HL-60/S4 (cell line): ENCODE results near the gene CNOT6.

Experiments
- in situ Hi-C: fragments of 300-500 bp; cut with MboI; formaldehyde crosslinking; loops from 2 replicates; pipeline ENCODE4 v1.14.3; 2022; ENCODE audit warnings: low sequenced_read_pairs

The CNOT6 gene

DNA sequence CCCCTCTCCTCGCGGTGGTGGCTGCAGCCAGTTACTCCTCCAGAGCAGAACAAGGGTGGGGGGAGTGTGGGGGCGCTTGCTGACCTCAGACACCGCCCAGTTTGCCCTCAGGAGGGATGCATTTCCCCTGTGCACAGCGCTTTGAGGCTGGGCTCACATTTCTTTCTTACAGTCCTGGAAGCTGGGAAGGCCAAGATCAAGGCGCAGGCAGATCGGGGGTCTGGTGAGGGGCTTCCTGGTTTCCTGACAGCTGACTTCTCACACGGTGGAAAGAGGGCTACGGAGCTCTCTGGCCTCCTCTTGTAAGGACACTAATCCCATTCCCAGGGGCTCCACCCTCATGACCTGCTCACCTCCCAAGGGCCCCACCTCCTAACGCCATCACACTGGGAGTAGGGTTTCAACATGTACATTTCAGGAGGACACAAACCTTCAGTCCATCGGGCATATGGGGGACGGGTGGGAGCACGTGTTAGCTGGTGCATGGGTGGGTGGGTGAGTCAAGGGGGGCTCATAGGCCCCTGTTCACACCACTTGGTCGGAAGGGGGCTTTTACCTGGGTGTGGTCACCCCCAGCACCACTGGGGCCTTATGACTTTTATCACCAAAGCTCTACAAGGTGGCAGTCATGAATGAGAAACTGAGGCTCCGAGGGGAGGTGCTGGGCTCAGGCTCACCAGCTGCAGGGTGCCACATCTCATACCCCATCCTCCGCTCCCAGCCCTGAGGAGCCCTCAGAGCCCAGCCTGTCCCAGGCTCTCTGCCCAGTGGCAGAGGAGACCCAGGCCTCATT is 104.8 kb downstream of the CNOT6 start:
- in situ Hi-C loops: no loop called here

DNA sequence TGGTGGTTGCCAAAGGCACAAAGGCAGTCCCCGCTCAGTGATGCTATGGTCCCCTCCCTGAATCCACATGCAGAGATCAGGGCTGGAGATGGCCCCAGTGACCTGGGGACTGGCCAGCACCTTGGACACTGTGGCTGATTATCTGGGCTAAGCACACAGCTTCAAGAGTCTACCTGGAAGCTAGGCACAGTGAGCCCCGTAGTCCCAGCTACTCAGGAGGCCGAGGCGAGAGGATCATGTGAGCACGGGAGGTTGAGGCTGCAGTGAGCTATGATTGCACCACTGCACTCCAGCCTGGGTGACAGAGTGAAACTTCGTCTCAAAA is 105.4 kb downstream of the CNOT6 start:
- in situ Hi-C loops: no loop called here

DNA sequence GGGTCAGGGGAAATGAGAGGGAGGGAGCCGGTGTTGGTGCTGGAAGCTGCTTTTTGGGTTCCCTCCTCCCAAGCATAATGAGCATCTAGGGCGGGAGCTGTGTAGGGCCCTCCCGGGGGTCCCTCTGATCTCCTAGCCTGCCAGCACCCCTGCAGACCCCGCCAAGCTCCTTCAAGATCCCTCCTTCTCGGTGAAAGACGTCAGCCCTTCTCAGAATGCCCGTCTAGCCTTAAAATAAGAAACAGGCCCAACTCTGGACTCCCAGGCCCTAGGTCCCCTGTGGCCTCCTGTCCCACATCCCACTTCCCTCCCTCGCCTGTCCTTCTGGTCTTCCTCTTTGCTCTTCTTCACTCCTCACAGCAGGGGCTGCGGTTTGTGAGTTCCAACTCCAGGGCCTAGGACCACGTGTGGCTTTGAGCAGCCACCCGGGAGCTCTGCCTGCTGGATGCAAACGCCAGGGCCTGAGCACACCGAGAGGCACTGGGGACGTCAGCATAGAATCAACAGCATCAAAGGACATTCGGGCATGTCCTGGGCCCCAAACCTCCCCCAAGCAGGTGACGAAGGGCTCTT is 105.9 kb downstream of the CNOT6 start:
- in situ Hi-C loops: no loop called here

DNA sequence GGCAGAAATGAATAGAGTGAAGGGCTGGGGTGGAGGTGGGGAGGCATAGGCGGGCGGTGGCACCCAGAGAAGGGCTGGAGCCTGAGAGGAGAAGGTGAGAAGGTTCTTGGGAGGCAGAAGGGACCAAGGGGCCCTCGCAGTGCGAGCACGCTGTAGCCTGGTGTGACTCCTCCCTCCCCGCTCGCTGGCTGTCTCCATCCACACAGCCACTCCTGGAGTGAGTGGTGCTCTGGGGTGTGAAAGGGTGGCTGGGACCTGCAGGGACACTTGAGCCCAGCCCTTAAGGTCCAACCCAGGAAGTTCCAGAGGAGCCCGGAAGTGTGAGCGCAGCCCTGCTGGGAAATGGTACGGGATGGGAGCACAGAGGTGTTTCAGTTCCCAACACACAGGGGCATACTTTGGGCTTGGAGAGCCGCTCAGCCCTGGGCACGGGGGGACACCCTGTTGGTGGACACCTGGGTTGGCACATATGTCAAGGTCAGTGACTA is 106.4 kb downstream of the CNOT6 start:
- in situ Hi-C loops: no loop called here

DNA sequence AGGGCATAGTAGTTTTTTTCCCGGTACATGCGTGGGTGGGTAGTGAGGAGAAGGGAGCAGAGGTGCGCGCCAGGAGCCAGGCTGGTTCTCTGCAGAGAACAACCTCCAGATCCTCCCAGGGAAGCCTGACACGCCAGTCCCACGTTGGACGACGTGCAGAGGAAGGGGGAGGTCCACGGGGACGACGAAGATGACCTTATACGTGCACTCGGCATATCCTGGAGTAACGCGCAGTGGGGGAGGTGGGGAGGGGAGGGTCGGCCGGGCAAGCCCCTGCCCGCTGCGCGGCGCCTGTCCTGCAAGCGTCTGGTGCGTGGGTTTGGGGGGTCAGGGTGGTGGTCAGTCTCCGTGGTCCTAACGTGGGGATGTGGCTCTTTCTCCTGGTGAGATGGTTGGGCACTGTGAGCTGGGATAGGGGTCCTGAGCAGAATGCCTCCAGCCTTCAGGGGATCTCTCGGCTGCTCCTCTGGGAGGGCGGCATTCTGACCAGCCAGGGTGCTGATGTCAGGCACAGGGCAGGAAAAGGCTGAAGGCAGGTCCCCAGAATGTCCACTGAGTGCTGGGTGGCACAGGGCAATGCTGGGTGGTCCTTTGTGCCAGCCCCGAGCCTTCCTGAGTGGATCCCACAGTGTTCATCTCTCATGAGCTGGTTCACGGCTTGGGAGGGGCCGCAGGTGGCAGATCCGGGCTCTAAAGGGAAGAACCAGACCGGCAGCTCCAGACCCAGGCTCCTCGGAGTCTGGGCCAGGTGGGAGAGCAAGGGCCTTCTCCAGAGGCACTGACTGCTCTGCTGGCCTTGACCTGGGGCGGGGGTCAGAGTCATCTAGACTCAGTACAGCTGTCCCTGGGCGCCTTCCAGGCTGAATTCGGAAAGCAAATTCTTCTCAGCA is 107.7 kb downstream of the CNOT6 start:
- in situ Hi-C loops: no loop called here

DNA sequence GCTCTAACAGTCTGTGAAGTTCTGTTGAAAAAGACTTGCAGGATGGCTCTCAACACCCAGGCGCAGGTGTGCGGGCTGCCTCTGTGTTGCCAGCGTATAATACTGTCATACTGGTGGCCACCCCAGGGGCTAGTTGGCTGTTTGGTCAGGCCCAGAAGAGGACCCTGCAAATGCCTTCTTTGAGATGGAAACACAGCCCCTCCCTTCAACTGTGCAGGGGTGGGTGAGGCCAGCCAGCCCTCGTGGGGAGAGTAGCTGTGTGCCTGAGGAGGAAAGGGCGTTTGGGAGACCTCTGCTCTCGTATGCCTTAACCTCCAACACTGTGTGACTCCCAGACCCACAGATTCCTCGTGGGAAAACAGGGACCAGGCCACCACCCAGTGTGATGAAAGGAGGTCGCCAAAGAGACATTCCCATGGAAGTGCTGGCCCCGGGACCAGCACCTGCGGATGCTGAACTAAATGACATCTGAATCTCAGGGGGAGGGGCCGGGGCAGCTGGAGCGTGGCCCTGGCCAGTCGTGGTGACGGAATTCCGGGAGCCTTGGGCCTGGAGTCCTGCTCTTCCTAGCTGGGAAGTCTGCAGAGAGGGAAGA is 108.4 kb downstream of the CNOT6 start:
- in situ Hi-C loops: no loop called here

DNA sequence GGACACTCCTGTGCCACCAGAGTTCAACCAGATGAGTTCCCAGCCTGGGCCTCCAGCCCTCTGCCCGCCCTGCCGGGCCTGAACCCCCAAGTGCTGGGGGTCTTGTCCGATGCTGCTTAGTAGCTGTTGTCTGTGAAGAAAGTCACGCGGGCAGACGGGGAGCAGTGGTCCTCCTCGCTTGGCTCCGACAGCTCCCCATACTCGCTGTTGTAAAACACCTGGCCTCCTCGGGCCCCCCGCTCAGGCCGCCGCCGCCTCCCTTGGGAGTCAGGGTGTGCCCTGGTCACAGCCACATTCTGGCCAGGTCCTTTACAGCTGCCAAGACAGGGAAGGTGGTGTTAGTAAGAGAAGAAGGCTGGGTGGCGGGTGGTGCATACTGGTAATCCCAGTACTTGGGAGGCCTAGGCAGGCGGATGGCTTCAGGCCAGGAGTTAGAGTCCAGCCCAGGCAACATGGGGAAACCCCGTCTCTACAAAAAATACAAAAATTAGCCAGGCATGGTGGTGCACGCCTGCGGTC is 109.0 kb downstream of the CNOT6 start:
- in situ Hi-C loops: no loop called here

DNA sequence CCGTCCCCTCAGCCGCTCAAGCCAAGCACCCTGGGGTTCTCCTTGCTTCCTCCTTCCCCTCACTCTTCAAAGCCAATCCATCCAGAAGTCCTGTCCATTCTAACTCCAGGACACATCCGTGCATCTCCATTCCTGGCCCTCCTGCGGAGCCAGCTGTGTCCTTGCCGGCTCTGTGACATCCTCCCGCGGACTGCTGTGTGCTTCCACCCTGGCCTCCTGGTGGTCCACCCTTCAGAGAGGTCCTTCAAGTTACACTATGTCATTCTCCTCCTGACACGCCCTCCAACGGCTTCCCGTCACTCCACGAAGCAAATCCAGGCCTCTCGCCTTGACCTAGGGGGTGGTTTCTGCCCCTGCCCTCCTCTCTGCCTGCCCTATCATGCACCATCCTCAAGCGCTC is 110.1 kb downstream of the CNOT6 start:
- in situ Hi-C loops: no loop called here

DNA sequence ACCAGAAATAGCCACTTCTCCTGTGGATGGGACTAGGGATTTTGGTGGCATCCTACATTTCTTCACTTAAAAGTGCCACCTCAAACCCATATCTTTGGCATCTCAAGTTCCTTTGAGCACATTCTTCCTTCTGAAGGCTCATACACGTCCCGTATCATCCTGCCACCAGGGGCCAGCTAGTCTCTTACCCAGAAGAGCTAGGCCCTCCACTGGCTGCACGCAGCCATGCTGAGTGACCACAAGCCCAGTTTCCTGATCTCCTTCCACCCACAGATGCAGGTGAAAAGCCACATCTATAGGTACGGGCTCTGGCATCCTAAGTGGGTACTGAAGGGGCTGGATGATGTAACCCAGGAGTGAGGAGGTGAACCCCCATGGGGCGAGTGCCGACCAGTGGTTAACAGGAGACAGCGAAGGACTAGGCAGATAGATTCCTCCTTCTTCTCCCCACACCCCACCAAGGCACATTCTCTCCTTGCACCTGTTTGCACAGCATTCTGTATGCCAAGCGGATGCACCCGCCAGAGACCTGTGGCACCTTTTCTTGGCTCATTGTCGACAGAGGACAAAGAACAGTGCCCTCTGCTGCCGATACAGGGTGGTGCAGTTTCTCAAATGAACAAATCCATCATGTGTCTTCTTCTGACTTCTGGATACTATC is 111.5 kb downstream of the CNOT6 start:
- in situ Hi-C loops: no loop called here

DNA sequence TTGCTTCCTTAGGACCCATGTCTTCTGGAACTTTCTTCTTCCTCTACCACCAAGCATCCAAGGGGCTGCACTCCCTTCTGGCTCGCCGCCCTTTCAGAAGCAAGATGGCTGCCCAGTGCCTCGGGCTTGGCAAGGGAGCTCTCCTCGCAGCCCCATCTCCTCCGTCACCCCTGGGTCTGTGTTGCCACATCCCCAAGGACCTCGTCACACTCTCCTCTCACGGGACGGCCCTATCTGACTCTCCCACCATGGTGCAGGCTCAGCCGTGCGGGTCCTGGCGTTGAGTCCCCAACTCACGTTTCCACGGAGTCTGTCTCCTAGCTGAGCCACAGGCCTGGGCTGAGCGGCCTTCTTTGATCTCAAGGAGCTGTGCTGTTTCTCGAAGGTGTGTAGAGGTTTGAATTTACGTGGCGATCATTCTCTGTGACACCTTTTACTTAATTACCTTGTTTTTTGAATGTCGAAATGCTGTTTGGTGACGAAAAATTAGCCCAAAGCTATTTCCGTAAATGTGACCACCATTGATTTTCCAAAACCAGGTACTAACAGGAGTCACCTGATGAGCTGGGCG is 112.1 kb downstream of the CNOT6 start:
- in situ Hi-C loops: no loop called here

DNA sequence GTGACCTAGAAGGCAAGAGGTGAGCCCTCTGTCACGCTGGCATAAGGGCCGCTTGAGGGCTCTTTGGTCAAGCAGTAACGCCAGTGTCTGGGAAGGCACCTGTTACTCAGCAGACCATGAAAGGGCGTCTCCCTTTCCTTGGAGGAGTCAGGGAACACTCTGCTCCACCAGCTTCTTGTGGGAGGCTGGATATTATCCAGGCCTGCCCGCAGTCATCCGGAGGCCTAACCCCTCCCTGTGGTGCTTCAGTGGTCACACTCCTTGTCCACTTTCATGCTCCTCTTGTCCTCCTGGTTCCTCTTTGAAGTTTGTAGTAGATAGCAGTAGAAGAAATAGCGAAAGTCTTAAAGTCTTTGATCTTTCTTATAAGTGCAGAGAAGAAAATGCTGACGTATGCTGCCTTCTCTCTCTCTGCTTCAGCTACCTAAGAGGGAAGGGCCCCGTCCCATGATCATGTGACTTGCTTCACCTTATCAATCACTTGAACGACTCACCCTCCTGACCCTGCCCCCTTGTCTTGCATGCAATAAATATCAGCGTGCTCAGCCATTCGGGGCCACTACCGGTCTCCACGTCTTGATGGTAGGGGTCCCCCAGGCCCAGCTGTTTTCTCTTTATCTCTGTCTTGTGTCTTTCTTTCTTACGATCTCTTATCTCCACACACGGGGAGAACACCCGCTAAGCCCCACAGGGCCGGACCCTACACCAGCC is 113.8 kb downstream of the CNOT6 start:
- in situ Hi-C loops: no loop called here

DNA sequence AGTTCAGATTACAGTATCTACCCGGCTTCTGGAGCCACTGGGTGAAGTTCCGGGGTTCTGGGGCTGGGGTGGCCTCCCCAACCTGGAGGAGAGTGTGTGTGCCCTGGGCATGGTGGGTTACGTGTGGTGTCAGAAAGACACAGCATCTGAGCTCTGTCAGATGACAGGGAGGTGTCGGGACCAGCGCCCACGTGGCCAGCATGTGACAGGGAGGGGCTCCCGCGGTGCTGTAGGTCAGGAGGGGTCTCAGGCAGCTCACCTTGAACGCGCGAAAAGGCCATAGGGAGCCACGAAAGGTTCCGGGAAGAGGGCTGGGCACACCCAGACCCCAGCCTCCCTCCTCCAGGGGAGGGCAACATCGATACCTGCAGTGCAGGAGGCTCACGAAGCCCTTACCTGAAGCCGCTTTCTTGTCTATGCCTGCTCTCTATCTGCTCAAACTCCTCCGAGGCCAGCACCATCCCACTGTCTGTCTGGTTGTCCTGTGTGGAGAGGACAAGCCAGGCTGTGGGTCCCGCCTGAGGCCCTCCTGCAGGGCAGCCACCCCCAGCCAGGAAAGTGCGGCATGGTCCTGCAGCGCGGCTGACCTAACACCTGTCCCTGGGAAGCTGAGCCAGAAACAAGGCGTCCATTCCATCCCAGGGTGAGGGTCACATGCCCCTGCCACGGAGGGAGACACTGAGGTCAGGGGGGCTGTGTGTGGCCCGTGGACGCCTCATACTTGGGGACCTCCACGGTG is 114.6 kb downstream of the CNOT6 start:
- in situ Hi-C loops: no loop called here

DNA sequence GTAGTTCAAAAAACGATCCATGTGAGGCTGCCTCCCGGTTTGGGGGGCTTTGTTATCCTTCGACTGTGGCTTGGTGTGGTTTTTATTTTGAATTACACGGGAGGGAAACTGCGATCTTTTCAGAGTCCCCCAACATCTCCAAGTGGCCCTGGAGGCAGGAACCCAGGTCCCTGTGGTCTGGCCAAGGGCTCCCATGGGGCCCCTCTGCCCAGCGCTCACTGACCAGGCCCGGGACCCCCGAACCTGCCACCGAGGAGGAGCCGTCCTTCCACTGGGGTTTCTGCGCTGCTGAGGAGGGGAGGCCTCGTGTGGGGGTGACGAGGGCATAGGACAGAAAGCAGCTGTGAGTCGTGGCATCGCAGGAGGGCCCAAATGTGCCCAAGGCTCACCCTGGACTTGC is 115.2 kb downstream of the CNOT6 start:
- in situ Hi-C loops: no loop called here

DNA sequence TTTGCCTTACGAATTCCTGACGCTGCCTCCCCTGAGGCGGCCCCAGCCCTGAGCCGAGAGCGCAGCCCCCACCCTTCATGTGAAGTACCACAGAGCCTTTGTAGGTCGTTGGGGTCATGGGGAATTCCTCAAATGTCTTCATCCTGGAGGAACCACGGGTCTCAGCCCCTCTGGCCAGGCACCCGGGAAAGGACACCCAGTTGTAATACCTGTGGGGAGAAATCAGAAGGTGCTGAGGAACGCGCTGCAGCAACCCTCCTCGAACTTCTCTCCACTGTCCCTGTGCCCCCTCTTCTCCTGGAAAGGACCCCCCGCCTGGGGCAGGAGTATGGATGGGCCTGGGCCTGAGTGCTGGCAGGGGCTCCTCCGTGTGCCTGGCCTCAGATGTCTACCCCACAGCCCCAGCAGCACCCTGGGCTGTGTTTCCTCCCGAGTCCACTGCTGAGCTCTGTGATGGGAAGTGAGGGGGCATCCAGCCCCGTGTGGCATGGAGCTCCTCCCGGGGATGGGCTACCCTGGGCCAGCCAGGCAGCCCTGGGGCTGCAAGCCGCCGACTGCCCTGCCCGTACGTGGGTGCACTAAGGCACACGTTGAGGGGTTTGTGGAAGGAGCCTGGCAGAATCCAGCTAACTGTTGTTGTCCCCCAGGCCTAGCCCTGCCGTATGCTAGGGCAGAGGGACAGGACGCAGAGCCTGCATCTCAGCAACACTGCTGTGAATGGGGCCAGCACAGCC is 115.8 kb downstream of the CNOT6 start:
- in situ Hi-C loops: no loop called here

DNA sequence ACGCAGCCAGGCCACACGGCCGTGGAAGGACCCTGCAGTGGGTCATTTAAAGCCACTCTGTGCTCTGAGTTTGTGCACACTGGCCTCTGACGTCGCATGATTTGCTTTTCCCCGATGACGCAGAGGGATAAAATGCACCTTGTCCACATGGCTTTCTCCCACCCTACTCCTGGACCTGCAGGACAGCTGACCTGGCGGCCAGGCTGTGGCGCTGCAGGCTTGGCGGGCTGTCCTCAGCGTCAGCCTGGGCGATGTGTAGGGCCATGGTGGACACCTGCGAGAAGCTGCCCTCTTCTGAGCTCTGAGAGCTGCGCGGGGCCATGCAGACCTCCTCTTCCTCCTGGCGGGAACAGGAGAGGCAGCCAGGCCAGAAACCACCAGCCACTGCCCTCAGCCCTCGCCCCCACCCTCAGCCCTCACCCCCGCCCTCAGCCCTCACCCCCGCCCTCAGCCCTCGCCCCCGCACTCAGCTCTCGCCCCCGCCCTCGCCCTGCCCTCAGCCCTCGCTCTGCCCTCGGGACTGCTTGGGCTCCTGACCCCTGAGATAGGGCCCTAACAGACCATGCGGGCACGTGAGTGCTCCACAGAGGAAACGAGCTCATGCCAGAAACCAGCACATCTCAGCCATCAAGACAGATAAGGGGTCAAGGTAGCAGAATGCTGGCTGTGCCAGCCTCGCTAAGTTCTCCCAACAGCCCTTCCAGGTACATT is 117.1 kb downstream of the CNOT6 start:
- in situ Hi-C loops: no loop called here

DNA sequence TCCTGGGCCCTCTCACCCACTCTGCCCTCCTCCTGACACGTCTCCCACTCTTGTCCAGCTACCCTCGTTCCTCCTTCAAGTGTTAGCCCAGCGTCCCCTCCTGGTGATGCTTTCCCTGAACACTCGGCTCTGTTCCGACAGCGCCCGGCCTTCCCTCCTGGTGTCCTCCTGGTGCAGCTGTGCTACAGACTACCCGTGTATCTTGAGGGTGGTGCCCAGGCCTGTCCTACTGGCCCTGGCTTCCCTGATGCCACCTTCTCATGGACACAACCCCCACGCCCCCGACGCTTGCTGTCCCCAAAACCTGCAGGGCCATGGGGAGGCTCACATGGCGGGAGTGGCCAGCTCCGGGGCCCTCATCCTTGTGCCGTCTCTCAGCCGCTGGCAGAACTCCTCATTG is 118.5 kb downstream of the CNOT6 start:
- in situ Hi-C loops: no loop called here

DNA sequence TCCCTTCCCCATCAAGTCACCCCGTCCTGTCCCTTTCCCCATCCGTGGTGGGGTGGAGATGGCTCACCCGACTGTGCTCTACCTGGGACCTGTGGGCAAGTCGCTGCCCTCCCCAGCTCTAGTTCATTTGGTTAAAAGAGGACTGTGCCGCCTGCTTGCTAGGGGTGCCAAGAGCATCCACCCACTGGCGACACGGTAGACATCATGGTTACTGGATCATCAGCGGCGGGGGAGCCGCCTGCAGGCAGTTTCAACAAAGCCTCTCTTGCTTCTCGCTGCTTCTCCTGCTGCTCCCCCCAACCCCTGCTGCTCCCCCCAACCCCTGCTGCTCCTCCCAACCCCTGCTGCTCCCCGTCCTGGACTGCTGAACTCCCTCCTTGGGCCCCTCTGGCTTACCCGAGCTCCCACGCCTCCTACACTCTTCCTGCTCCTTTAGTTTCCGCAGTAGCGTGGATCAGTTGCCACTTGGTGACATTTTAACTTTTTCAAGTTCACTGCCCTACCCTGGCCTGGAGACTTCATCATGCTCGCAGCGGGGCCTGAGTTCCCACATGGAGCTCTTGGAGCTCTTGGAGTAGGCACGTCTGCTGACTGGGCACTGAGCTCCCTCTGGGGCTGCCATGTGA is 119.1 kb downstream of the CNOT6 start:
- in situ Hi-C loops: no loop called here
